Stomach (tissue), 4 donors: ENCODE data around the gene HDAC9.

Experiments
- CTCF ChIP-seq, 7 experiments: fragments of 450-650 bp in 4 of 7; fragments of 200-600 bp in 3 of 7; sonication (generic) in 3 of 7; IDR thresholded peaks; one replicate each; pipeline ENCODE4 v1.5.1; 2016 to 2019; ENCODE audit warnings: antibody characterized with exemption in 7 of 7, control low read depth in 2 of 7, mild to moderate bottlenecking in 1 of 7
- POLR2A ChIP-seq, 4 donors: fragments of 450-650 bp; IDR thresholded peaks; one replicate each; pipeline ENCODE4 v1.6.1; 2016; ENCODE audit warnings: antibody characterized with exemption in 4 of 4, control low read depth in 2 of 4, mild to moderate bottlenecking in 1 of 4, moderate library complexity in 1 of 4

GRCh38 chr7:18780938-18781337, 285.4 kb downstream of the HDAC9 start:
- no peak for TF ChIP-seq POLR2A (IDR thresholded peaks at IDR 0.05)
- no peak for TF ChIP-seq CTCF (IDR thresholded peaks at IDR 0.05)
